Uterus (tissue), 2 donors: ENCODE data around the gene CFAP97.

Experiments
- POLR2A ChIP-seq, 2 donors: fragments of 450-650 bp; IDR thresholded peaks; one replicate each; pipeline ENCODE4 v1.6.1; 2016; ENCODE audit warnings: antibody characterized with exemption in 2 of 2, mild to moderate bottlenecking in 1 of 2, moderate library complexity in 1 of 2
- TF ChIP-seq, protein P1 (sequence below), 4 experiments: fragments of 200-600 bp in 2 of 4; fragments of 450-650 bp in 2 of 4; sonication (generic) in 2 of 4; IDR thresholded peaks; one replicate each; pipeline ENCODE4 v1.5.1; 2016 to 2019; ENCODE audit warnings: antibody characterized with exemption in 4 of 4, mild to moderate bottlenecking in 2 of 4, moderate library complexity in 1 of 4

DNA sequence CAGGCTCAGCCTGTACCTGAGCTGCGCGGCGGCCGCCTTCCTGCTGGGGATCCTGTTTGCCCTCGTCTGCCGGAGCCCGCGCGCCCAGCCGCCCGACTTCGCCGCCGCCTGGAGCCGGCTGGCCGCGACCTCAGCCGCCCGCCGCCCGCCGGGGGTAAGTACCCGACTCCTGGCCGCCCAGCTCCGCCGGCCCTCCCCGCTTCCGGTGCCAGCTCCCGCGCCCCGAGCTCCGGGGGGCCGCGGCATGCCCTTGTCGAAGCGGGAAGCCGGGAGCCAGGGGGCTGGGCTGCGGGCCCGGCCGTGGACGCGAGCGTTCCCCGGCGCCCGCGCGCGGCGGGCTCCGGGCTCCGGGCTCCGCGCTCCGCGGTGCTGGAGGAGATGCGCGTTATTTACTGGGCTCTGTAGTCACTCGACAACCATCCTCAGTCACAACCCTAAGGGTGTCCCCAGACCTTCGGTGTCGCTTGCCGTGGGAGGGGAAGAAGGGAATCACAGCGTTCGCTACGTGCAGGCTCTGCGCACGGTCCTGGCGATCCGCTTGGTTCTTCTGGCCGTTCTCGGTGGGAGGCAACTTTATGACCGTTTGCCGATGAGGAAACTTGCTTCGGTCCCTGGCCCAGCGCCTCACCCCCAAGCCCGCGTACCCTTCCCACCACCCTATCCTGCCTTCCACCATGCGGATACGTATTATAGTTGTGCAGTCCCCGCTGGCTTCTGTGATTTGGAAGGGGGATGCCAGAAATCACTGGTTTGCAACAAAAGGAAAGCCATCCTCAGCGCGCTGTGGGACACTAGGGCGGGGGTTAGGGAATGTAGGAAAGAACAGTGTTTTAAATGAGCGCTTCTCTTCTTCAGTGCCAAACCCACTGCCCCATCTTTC is 6.5 kb upstream of the CFAP97 start:
- TF ChIP-seq, protein P1, sequence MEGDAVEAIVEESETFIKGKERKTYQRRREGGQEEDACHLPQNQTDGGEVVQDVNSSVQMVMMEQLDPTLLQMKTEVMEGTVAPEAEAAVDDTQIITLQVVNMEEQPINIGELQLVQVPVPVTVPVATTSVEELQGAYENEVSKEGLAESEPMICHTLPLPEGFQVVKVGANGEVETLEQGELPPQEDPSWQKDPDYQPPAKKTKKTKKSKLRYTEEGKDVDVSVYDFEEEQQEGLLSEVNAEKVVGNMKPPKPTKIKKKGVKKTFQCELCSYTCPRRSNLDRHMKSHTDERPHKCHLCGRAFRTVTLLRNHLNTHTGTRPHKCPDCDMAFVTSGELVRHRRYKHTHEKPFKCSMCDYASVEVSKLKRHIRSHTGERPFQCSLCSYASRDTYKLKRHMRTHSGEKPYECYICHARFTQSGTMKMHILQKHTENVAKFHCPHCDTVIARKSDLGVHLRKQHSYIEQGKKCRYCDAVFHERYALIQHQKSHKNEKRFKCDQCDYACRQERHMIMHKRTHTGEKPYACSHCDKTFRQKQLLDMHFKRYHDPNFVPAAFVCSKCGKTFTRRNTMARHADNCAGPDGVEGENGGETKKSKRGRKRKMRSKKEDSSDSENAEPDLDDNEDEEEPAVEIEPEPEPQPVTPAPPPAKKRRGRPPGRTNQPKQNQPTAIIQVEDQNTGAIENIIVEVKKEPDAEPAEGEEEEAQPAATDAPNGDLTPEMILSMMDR (IDR thresholded peaks at IDR 0.05) = no peak
- TF ChIP-seq POLR2A (IDR thresholded peaks at IDR 0.05) = peak; percentile 21 to 23
